WTC11 (cell line): ENCODE results near the gene DDC.

Source experiments
- ATF1 ChIP-seq: sonication (generic); formaldehyde crosslinking; IDR thresholded peaks from 2 replicates; pipeline ENCODE4 v1.8.1; 2023; ENCODE audit warnings: mild to moderate bottlenecking, moderate library complexity, missing genetic modification reagents
- CBFB ChIP-seq: sonication (generic); formaldehyde crosslinking; IDR thresholded peaks from 2 replicates; pipeline ENCODE4 v1.8.1; 2022; ENCODE audit warnings: mild to moderate bottlenecking, low read depth, missing genetic modification reagents
- CREM ChIP-seq: sonication (generic); formaldehyde crosslinking; IDR thresholded peaks from 2 replicates; pipeline ENCODE4 v1.8.1; 2022; ENCODE audit warnings: mild to moderate bottlenecking, missing genetic modification reagents, moderate library complexity
- E2F1 ChIP-seq: sonication (generic); formaldehyde crosslinking; IDR thresholded peaks from 2 replicates; pipeline ENCODE4 v1.8.0; 2022; ENCODE audit warnings: mild to moderate bottlenecking, missing genetic modification reagents
- EMX1 ChIP-seq: fragments of 250-450 bp; sonication (Bioruptor Pico); IDR thresholded peaks from 2 replicates; pipeline ENCODE4 v1.8.0; 2021; ENCODE audit warnings: mild to moderate bottlenecking
- NR2C2 ChIP-seq: sonication (generic); formaldehyde crosslinking; IDR thresholded peaks from 2 replicates; pipeline ENCODE4 v1.8.0; 2022; ENCODE audit warnings: mild to moderate bottlenecking, missing genetic modification reagents
- PRDM15 ChIP-seq: sonication (generic); formaldehyde crosslinking; IDR thresholded peaks from 2 replicates; pipeline ENCODE4 v1.8.0; 2022; ENCODE audit warnings: missing genetic modification reagents
- RORB ChIP-seq: fragments of 250-450 bp; sonication (Bioruptor Pico); IDR thresholded peaks from 2 replicates; pipeline ENCODE4 v1.9.0; 2021; ENCODE audit warnings: mild to moderate bottlenecking
- SP1 ChIP-seq: sonication (generic); formaldehyde crosslinking; conservative IDR thresholded peaks from 2 replicates; pipeline ENCODE4 v1.8.1; 2022; ENCODE audit warnings: missing genetic modification reagents
- TEAD4 ChIP-seq: sonication (generic); formaldehyde crosslinking; IDR thresholded peaks from 2 replicates; pipeline ENCODE4 v1.8.0; 2022; ENCODE audit warnings: mild to moderate bottlenecking, missing genetic modification reagents
- ZNF263 ChIP-seq: sonication (generic); formaldehyde crosslinking; IDR thresholded peaks from 2 replicates; pipeline ENCODE4 v1.8.1; 2022; ENCODE audit warnings: low read depth, mild to moderate bottlenecking, moderate library complexity, missing genetic modification reagents
- TF ChIP-seq, protein P1 (sequence below): sonication (generic); formaldehyde crosslinking; IDR thresholded peaks from 2 replicates; pipeline ENCODE4 v1.8.1; 2023; ENCODE audit warnings: mild to moderate bottlenecking, missing genetic modification reagents, moderate library complexity
- TF ChIP-seq, protein P2 (sequence below): fragments of 200-600 bp; IDR thresholded peaks from 2 replicates; pipeline ENCODE4 v1.8.0; 2022; ENCODE audit warnings: antibody characterized with exemption

GRCh38 chr7:50560865-50561351 lies 4.3 kb downstream of the DDC start:
- TF ChIP-seq, protein P1, sequence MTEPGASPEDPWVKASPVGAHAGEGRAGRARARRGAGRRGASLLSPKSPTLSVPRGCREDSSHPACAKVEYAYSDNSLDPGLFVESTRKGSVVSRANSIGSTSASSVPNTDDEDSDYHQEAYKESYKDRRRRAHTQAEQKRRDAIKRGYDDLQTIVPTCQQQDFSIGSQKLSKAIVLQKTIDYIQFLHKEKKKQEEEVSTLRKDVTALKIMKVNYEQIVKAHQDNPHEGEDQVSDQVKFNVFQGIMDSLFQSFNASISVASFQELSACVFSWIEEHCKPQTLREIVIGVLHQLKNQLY (CRISPR knock-in tag), result no peak
- TF ChIP-seq CREM (no peak), ATF1 (CRISPR knock-in tag) (no peak), SP1 (CRISPR knock-in tag) (no peak), ZNF263 (CRISPR knock-in tag) (no peak), CBFB (CRISPR knock-in tag) (no peak), TEAD4 (CRISPR knock-in tag) (no peak), NR2C2 (CRISPR knock-in tag) (no peak), EMX1 (CRISPR knock-in tag) (no peak), RORB (no peak), E2F1 (CRISPR knock-in tag) (no peak), PRDM15 (CRISPR knock-in tag) (no peak)
- TF ChIP-seq, protein P2, sequence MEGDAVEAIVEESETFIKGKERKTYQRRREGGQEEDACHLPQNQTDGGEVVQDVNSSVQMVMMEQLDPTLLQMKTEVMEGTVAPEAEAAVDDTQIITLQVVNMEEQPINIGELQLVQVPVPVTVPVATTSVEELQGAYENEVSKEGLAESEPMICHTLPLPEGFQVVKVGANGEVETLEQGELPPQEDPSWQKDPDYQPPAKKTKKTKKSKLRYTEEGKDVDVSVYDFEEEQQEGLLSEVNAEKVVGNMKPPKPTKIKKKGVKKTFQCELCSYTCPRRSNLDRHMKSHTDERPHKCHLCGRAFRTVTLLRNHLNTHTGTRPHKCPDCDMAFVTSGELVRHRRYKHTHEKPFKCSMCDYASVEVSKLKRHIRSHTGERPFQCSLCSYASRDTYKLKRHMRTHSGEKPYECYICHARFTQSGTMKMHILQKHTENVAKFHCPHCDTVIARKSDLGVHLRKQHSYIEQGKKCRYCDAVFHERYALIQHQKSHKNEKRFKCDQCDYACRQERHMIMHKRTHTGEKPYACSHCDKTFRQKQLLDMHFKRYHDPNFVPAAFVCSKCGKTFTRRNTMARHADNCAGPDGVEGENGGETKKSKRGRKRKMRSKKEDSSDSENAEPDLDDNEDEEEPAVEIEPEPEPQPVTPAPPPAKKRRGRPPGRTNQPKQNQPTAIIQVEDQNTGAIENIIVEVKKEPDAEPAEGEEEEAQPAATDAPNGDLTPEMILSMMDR, result no peak
